A549 (cell line): ENCODE results near the gene MAGEA2. TPM values are rescaled to one million over a fixed set of nuclear protein-coding genes. Genes with fewer than 3 reads are reported as not detected.
"Not testable (repeated sequence)": the region's sequence is repeated elsewhere in the genome, so short reads cannot be mapped to it uniquely, and the experiment has no call there.

ENCODE experiments used
- ATAC-seq, 2 experiments: fragments of 200-7000 bp in 1 of 2; fragments of >200 bp in 1 of 2; cut with Nextera tagmentation in 1 of 2; cut with Tn5 transposase in 1 of 2; 3 replicates each; pipeline versions ENCODE4 v1.8.0 to v1.9.1; 2018 to 2020; ENCODE audit warnings: mild to moderate bottlenecking in 1 of 2, moderate library complexity in 1 of 2
- CTCF ChIA-PET: fragments of 300-600 bp; sonication (Branson Sonifier 250); formaldehyde crosslinking; extraction: SDS; loops from one replicate; lab custom pipeline; 2021; ENCODE audit warnings: antibody characterized with exemption, inconsistent platforms; lab: Yijun Ruan, JAX
- POLR2A ChIA-PET: fragments of 350-600 bp; formaldehyde crosslinking; extraction: SDS; loops from one replicate; lab custom pipeline; 2021; ENCODE audit warnings: antibody characterized with exemption, inconsistent platforms; lab: Yijun Ruan, JAX
- DNase-seq, 2 experiments: peaks; one replicate each; pipeline versions ENCODE4 v3.0.0 to v3.0.0-alpha.2; 2011 to 2016; ENCODE audit warnings: low read depth in 1 of 2, low spot score in 1 of 2
- FAIRE-seq: peaks from 2 replicates; lab custom pipeline; 2011; peaks lifted over from hg19 to GRCh38; lab: Jason Lieb, UNC
- H3K27ac ChIP-seq, 2 experiments: fragments of >200 bp; sonication (Bioruptor Twin); formaldehyde crosslinking; 3 replicates each; pipeline ENCODE4 v1.5.1; 2016 to 2017
- H3K4me1 ChIP-seq: fragments of >200 bp; sonication (Bioruptor Twin); formaldehyde crosslinking; 3 replicates; pipeline ENCODE4 v1.6.1; 2016
- H3K4me2 ChIP-seq: fragments of >200 bp; sonication (Bioruptor Twin); formaldehyde crosslinking; 3 replicates; pipeline ENCODE4 v1.6.1; 2016
- H3K4me3 ChIP-seq: fragments of >200 bp; sonication (Bioruptor Twin); formaldehyde crosslinking; 3 replicates; pipeline ENCODE4 v1.5.1; 2016
- H3K9me3 ChIP-seq: fragments of >200 bp; sonication (Bioruptor Twin); formaldehyde crosslinking; 3 replicates; pipeline ENCODE4 v1.6.1; 2016
- CBX8 ChIP-seq: fragments of 200-600 bp; sonication (generic); IDR thresholded peaks from 2 replicates; pipeline ENCODE4 v1.6.1; 2016
- CEBPB ChIP-seq, 2 experiments: fragments of >200 bp in 1 of 2; sonication (Bioruptor Twin) in 1 of 2; formaldehyde crosslinking in 1 of 2; IDR thresholded peaks; 2 replicates each; pipeline ENCODE4 v1.6.1; 2012 to 2016
- CHD2 ChIP-seq: fragments of 150-350 bp; IDR thresholded peaks from 2 replicates; pipeline ENCODE4 v1.6.1; 2014; ENCODE audit warnings: low read length; ENCODE audit not compliant: partially characterized antibody
- CTCF ChIP-seq: fragments of >200 bp; sonication (Bioruptor Twin); formaldehyde crosslinking; IDR thresholded peaks from 3 replicates; pipeline ENCODE4 v1.5.1; 2016
- EHF ChIP-seq: fragments of 250-450 bp; sonication (Bioruptor Pico); IDR thresholded peaks from 2 replicates; pipeline ENCODE4 v1.5.0; 2020; ENCODE audit warnings: mild to moderate bottlenecking
- ESRRA ChIP-seq: fragments of 150-350 bp; IDR thresholded peaks from 2 replicates; pipeline ENCODE4 v1.6.1; 2014; ENCODE audit warnings: mild to moderate bottlenecking, low read length, borderline replicate concordance
- FOXS1 ChIP-seq: fragments of 250-450 bp; sonication (Bioruptor Pico); IDR thresholded peaks from 2 replicates; pipeline ENCODE4 v1.5.0; 2020; ENCODE audit warnings: mild to moderate bottlenecking, moderate library complexity
- GATA3 ChIP-seq: IDR thresholded peaks from 2 replicates; pipeline ENCODE4 v1.6.1; 2012; ENCODE audit warnings: borderline replicate concordance
- HOXA7 ChIP-seq: fragments of 250-450 bp; sonication (Bioruptor Pico); IDR thresholded peaks from 2 replicates; pipeline ENCODE4 v1.5.0; 2020; ENCODE audit warnings: mild to moderate bottlenecking, moderate library complexity
- KDM1A ChIP-seq: fragments of 200-600 bp; sonication (generic); IDR thresholded peaks from 2 replicates; pipeline ENCODE4 v1.6.1; 2016; ENCODE audit warnings: low read depth, mild to moderate bottlenecking
- MAZ ChIP-seq: fragments of 150-350 bp; IDR thresholded peaks from 2 replicates; pipeline ENCODE4 v1.6.1; 2014; ENCODE audit warnings: antibody characterized with exemption, low read depth, low read length, borderline replicate concordance
- POLR2A ChIP-seq: IDR thresholded peaks from 2 replicates; pipeline ENCODE4 v1.6.1; 2012; ENCODE audit warnings: mild to moderate bottlenecking, low read length
- POLR2AphosphoS2 ChIP-seq: conservative IDR thresholded peaks from 2 replicates; pipeline ENCODE4 v1.6.1; 2012; ENCODE audit warnings: low read length, improper control_type of control experiment, inconsistent platforms
- RAD21 ChIP-seq, 2 experiments: fragments of >200 bp in 1 of 2; sonication (Bioruptor Twin) in 1 of 2; formaldehyde crosslinking in 1 of 2; IDR thresholded peaks in 1 of 2; conservative IDR thresholded peaks in 1 of 2; 2 replicates in 1 of 2; 3 replicates in 1 of 2; pipeline ENCODE4 v1.6.1; 2012 to 2018; ENCODE audit warnings: inconsistent platforms in 1 of 2
- RCOR1 ChIP-seq: fragments of 150-350 bp; IDR thresholded peaks from 2 replicates; pipeline ENCODE4 v1.6.1; 2014; ENCODE audit warnings: antibody characterized with exemption, low read length, low read depth
- RFX5 ChIP-seq: fragments of 450-650 bp; IDR thresholded peaks from 2 replicates; pipeline ENCODE4 v1.7.1; 2014; ENCODE audit warnings: antibody characterized with exemption, mild to moderate bottlenecking, moderate library complexity
- SREBF2 ChIP-seq: fragments of 450-650 bp; IDR thresholded peaks from 2 replicates; pipeline ENCODE4 v1.6.1; 2014; ENCODE audit warnings: mild to moderate bottlenecking, moderate library complexity
- TFCP2L1 ChIP-seq: fragments of 250-450 bp; sonication (Bioruptor Pico); IDR thresholded peaks from 2 replicates; pipeline ENCODE4 v1.5.0; 2021; ENCODE audit warnings: mild to moderate bottlenecking
- TP53 ChIP-seq: fragments of 250-450 bp; sonication (Bioruptor Pico); IDR thresholded peaks from 2 replicates; pipeline ENCODE4 v1.5.0; 2021; ENCODE audit warnings: mild to moderate bottlenecking, moderate library complexity
- ZSCAN20 ChIP-seq: fragments of 250-450 bp; sonication (Bioruptor Pico); IDR thresholded peaks from 2 replicates; pipeline ENCODE4 v1.8.0; 2022; ENCODE audit warnings: mild to moderate bottlenecking, moderate library complexity
- WGBS: methylation state at CpG from one replicate; pipeline ENCODE4 v1.1.6; 2017; ENCODE audit errors: missing lambda C conversion rate; 5-methylcytosine and 5-hydroxymethylcytosine counted together
- polyA plus RNA-seq, 4 experiments: library from polyadenylated mRNA; depleted of rRNA in 3 of 4; stranded (reverse); fragments of >200 nt; fragmentation: RNase III in 1 of 4; extraction: RNeasy Plus Mini Kit Qiagen cat#74134 plus additional on column Dnase treatment in 1 of 4; gene quantifications; 2 replicates in 3 of 4; 3 replicates in 1 of 4; pipeline ENCODE4 v1.2.3, GENCODE V29; 2011 to 2017
- TF ChIP-seq, protein P1 (sequence below): IDR thresholded peaks from 2 replicates; pipeline ENCODE4 v1.6.1; 2012
- TF ChIP-seq, protein P2 (sequence below): fragments of 450-650 bp; IDR thresholded peaks from 2 replicates; pipeline ENCODE4 v1.6.1; 2014; ENCODE audit warnings: antibody characterized with exemption
- TF ChIP-seq, protein P3 (sequence below): fragments of >200 bp; sonication (Bioruptor Twin); formaldehyde crosslinking; IDR thresholded peaks from 3 replicates; pipeline ENCODE4 v1.6.1; 2016

Gene MAGEA2
- polyA plus RNA-seq, 2 of the 4 experiments (the other 2 are of a cell fraction), result 0.05 to 0.34 TPM

GRCh38 chrX:152735101-152735500 lies 18.5 kb downstream of the MAGEA2 start:
- TF ChIP-seq, protein P1, sequence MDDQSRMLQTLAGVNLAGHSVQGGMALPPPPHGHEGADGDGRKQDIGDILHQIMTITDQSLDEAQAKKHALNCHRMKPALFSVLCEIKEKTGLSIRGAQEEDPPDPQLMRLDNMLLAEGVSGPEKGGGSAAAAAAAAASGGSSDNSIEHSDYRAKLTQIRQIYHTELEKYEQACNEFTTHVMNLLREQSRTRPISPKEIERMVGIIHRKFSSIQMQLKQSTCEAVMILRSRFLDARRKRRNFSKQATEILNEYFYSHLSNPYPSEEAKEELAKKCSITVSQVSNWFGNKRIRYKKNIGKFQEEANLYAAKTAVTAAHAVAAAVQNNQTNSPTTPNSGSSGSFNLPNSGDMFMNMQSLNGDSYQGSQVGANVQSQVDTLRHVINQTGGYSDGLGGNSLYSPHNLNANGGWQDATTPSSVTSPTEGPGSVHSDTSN, result no peak
- no peak for TF ChIP-seq HOXA7 (CRISPR knock-in tag)
- no peak for TF ChIP-seq ESRRA
- TF ChIP-seq RFX5, result no peak
- TF ChIP-seq TFCP2L1 (CRISPR knock-in tag), result no peak
- no peak for TF ChIP-seq RCOR1
- no peak for TF ChIP-seq ZSCAN20 (CRISPR knock-in tag)
- ATAC-seq (no peak), FAIRE-seq (no peak), DNase-seq (no peak)
- Histone ChIP-seq H3K27ac (no peak overlapping the region), H3K9me3 (no peaks in the 10 kb centered on the region), H3K4me1 (no peaks in the 10 kb centered on the region), H3K4me3 (no peak overlapping the region), H3K4me2 (no peak overlapping the region)
- POLR2A ChIA-PET, result no interaction called here
- no CpG with 5 or more reads among the region's 2 CpGs for WGBS
- CTCF ChIA-PET, result no interaction called here

DNA sequence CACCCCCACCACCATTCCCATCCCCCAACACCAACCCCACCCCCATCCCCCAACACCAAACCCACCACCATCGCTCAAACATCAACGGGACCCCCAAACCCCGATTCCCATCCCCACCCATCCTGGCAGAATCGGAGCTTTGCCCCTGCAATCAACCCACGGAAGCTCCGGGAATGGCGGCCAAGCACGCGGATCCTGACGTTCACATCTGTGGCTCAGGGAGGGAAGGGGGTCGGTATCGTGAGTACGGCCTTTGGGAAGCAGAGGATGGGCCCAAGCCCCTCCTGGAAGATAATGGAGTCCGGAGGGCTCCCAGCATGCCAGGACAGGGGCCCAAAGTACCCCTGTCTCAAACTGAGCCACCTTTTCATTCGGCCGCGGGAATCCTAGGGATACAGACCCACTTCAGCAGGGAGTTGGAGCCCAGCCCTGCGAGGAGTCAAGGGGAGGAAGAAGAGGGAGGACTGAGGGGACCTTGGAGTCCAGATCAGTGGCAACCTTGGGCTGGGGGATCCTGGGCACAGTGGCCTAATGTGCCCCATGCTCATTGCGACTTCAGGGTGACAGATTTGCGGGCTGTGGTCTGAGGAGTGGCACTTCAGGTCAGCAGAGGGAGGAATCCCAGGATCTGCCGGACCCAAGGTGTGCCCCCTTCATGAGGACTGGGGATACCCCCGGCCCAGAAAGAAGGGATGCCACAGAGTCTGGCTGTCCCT lies 19.3 kb downstream of the MAGEA2 start:
- H3K4me3 ChIP-seq, H3K9me3 ChIP-seq, H3K27ac ChIP-seq, ATAC-seq, POLR2A ChIA-PET, FAIRE-seq, H3K4me1 ChIP-seq, DNase-seq, H3K4me2 ChIP-seq, CTCF ChIA-PET: not testable (repeated sequence)
- WGBS, result 46% methylated on average over 4 of the region's 22 CpGs

- Histone ChIP-seq H3K4me3 (no peak within 1 kb of the TSS), H3K27ac (no peak within 1 kb of the TSS), H3K9me3 (no peaks in the 10 kb centered on the region), H3K4me1 (no peaks in the 10 kb centered on the region), H3K4me2 (no peak within 1 kb of the TSS)
- 52% methylated on average over 15 of the region's 21 CpGs for WGBS
- ATAC-seq, result no peak
- ChIA-PET POLR2A (no interaction called here), CTCF (no interaction called here)
- TF ChIP-seq CEBPB (IDR thresholded peaks at IDR 0.05), result no peak
- TF ChIP-seq, protein P2, sequence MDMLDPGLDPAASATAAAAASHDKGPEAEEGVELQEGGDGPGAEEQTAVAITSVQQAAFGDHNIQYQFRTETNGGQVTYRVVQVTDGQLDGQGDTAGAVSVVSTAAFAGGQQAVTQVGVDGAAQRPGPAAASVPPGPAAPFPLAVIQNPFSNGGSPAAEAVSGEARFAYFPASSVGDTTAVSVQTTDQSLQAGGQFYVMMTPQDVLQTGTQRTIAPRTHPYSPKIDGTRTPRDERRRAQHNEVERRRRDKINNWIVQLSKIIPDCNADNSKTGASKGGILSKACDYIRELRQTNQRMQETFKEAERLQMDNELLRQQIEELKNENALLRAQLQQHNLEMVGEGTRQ, result no peak
- no peak for TF ChIP-seq GATA3
- TF ChIP-seq CBX8, result no peak
- TF ChIP-seq RAD21 (conservative IDR thresholded peaks at IDR 0.05 in 1 of 2, IDR thresholded peaks at IDR 0.05 in 1 of 2), result no peak
- no peak for TF ChIP-seq RCOR1
- TF ChIP-seq CTCF, result no peak
- TF ChIP-seq HOXA7 (CRISPR knock-in tag), result no peak
- TF ChIP-seq, protein P3, sequence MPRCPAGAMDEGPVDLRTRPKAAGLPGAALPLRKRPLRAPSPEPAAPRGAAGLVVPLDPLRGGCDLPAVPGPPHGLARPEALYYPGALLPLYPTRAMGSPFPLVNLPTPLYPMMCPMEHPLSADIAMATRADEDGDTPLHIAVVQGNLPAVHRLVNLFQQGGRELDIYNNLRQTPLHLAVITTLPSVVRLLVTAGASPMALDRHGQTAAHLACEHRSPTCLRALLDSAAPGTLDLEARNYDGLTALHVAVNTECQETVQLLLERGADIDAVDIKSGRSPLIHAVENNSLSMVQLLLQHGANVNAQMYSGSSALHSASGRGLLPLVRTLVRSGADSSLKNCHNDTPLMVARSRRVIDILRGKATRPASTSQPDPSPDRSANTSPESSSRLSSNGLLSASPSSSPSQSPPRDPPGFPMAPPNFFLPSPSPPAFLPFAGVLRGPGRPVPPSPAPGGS, result no peak
- no peak for TF ChIP-seq KDM1A
- TF ChIP-seq TP53 (CRISPR knock-in tag), result no peak
- TF ChIP-seq MAZ, result no peak
- TF ChIP-seq CHD2, result no peak
- TF ChIP-seq FOXS1 (CRISPR knock-in tag), result no peak
- TF ChIP-seq EHF (CRISPR knock-in tag), result no peak
- TF ChIP-seq POLR2A, result no peak
- no peak for TF ChIP-seq SREBF2
- no peak for TF ChIP-seq POLR2AphosphoS2
- no peak for FAIRE-seq
- peak in 1 of 2 experiments; percentile 6 for DNase-seq
Observed at GRCh38 chrX:152733261-152733975, 20.2 kb downstream of the MAGEA2 start, which contains the start of the genes CSAG1 and MAGEA12. Gene CSAG1 (minus strand): TSS chrX:152733721. CDS start chrX:152732460, 1,261 bp downstream. Gene MAGEA12 (plus strand): TSS chrX:152733757. CDS start chrX:152736162, 2,405 bp downstream.
